ENCODE data around the gene CACNA2D3.
"Not testable (repeated sequence)": the region's sequence is repeated elsewhere in the genome, so short reads cannot be mapped to it uniquely, and the experiment has no call there.

The CACNA2D3 gene

DNA sequence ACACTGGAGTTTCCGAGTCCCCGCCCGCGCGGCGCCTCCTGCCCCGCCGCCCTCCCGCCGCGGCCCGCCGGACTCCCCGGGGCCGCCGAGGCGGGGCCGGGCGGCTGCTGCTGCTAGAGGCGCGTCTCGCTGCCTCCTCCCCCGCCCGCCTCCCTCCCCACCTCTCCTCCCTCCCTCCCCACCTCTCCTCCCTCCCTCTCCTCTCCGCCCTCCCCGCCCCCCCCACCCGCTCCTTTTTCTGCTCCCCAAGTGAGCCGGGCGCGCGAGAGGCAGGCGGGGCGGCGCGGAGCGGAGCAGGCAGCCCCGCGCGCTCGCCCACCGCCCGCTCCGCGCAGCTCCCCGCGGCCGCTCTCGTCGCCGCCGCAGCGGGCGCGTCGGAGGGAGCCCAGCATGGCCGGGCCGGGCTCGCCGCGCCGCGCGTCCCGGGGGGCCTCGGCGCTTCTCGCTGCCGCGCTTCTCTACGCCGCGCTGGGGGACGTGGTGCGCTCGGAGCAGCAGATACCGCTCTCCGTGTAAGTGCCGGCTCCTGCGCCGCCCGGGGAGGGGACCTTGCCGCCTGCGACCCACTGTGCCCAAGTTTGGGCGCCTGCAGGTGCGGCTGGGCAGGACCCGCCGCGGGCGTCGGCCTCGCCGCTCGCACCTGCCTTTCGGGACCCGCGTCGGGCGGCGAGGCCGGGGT lies at the start of gene CACNA2D3:
TSS of gene CACNA2D3 (plus strand) at position 229 of the 679 bp plus-strand sequence.
- peak; percentile 4 to 7 for DNase-seq
- TF ChIP-seq POLR2A (IDR thresholded peaks at IDR 0.05; ENCODE audit: low read length) (no peak), GATA1 (IDR thresholded peaks at IDR 0.05; ENCODE audit: low read depth, low read length) (no peak)

DNA sequence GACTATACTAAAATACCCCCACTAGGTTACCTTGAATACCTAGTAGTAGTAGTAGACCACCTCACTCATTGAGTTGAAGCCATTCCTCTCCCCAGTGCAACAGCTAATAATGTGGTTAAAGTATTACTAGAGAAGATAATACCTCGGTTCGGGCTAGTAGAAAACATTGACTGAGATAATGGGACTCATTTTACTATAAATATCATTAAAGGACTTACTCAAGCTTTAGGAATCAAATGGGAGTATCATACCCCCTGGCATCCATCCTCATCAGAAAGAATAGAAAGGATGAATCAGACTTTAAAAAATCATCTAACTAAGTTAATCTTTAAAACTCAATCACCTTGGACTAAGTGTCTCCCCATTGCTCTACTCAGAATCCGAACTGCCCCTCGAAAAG lies 49.0 kb upstream of the CACNA2D3 start:
- TF ChIP-seq GATA1 (IDR thresholded peaks at IDR 0.05; ENCODE audit: low read depth, low read length): no peak
- TF ChIP-seq POLR2A (IDR thresholded peaks at IDR 0.05; ENCODE audit: low read length): no peak
- DNase-seq: no peak

GRCh38 chr3:54079314-54079713 lies 43.0 kb upstream of the CACNA2D3 start:
- TF ChIP-seq POLR2A (IDR thresholded peaks at IDR 0.05; ENCODE audit: low read length) (no peak), GATA1 (IDR thresholded peaks at IDR 0.05; ENCODE audit: low read depth, low read length) (no peak)

DNA sequence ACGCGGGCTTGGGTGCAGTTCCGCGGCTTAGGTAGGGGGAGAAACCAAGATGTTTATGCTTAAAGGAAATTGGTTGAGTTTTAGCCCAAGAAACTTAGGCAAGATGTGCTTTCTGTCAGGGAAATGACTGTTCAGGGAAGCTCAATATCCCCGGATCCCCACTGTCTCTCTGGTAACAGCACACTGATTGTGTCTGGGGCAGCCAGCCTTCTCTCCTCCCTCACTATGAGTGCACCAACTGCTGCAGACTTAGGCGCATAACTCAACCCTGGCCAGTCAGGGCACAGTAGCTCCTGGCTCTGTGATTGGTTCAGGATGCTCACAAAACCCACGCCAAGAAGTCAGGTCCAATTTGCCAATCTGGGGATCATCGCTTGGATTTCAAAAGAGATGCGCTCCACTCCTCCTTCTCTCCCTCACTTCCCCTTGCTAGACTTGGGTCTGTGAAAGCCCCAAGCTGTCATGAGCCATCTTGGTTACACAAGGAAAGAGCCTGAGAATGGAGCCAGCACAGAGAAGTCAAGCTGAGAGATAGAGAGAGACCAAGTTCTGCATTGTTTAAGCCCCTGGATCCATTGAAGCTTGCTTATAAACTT lies 42.5 kb upstream of the CACNA2D3 start:
- no peak for DNase-seq
- TF ChIP-seq POLR2A (IDR thresholded peaks at IDR 0.05; ENCODE audit: low read length): no peak
- TF ChIP-seq GATA1 (IDR thresholded peaks at IDR 0.05; ENCODE audit: low read depth, low read length): no peak

More at GRCh38 chr3:54079314-54079713, 43.0 kb upstream of the CACNA2D3 start:
- DNase-seq: no peak

GRCh38 chr3:54083921-54084320 lies 38.4 kb upstream of the CACNA2D3 start:
- TF ChIP-seq POLR2A (IDR thresholded peaks at IDR 0.05; ENCODE audit: low read length) (no peak), GATA1 (IDR thresholded peaks at IDR 0.05; ENCODE audit: low read depth, low read length) (no peak)
- DNase-seq: no peak

- TF ChIP-seq GATA1 (IDR thresholded peaks at IDR 0.05; ENCODE audit: low read depth, low read length) (no peak), POLR2A (IDR thresholded peaks at IDR 0.05; ENCODE audit: low read length) (no peak)
- no peak for DNase-seq
These were observed 36.4 kb upstream of the CACNA2D3 start for GRCh38 chr3:54085936-54086335.

GRCh38 chr3:54086652-54087405 lies 35.5 kb upstream of the CACNA2D3 start:
- TF ChIP-seq POLR2A (IDR thresholded peaks at IDR 0.05; ENCODE audit: low read length) (no peak), GATA1 (IDR thresholded peaks at IDR 0.05; ENCODE audit: low read depth, low read length) (no peak)
- DNase-seq: no peak

DNA sequence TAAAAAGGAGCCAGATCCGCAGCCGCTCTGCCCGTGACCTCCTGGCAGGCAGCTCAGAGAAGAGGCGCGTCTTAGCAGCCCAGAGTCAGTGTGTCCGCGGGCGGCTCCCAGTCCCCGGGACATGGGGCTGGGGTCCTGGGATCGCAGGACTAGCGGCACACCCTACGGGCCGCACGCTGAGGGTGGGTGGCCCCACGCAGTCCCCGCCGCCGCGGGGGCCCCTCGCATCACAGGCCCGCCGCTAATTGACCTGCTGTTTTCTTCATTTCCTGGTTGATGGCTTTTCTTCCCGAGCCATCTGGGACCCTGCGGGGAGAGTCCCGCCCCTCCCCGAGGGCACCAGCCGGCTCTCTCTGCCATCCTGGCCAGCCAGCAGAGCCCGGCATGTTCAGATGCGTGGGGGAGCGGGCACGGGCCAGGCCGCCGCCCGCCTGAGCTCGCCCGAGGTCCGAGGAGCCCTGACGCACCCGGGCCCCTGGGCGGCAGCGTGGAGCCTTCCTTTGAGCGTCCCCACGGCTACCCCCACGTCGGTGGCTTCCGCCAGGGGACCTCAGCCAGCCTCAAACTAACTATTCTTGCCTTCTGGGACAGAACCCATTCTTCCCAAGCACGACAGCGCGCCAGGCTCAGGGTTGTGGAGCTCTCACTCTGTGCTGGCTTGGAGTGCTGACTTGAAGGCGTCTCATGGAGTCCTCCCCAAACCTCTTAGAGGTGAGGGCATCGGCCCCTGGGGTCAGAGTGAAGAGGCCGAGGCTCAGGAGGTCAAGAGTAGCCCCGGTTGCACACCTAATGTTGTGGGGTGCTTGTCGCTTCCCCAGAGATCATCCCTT lies 34.6 kb upstream of the CACNA2D3 start:
- DNase-seq: no peak
- TF ChIP-seq POLR2A (IDR thresholded peaks at IDR 0.05; ENCODE audit: low read length) (no peak), GATA1 (IDR thresholded peaks at IDR 0.05; ENCODE audit: low read depth, low read length) (no peak)

DNA sequence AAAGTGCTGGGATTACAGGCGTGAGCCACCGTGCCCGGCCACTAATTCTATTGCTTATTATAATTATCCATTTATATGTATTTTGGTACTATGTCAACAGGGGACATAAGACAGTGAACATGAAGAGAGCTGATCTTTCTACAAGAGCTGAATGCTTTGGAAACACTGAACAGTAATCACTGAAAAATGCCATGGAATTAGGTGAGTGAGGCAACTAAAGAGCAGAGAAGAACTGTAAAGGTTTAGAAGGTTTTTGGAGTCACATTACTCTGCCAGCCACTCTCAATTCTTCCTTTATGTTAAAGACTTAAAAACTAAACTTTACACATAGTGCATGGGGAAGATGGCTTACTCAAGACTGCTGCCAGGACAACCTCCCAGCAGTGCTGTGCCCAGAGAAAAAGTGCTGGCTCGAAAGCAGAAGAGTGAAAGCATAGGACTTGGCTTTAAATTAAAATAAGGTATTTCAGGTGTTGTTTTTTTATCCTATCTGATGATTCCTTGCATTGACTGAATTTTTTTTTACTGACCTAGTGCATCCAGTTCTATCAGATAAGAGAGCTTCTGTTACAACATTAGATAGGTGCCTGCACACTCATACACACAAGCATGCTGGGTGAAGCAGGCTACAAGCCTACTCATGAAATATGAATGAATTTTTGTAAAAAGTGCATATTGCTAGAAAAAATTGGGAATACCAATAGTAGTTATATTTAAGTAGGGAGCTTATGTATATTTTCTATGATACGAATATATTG lies 28.7 kb upstream of the CACNA2D3 start:
- no peak for DNase-seq
- no peak for TF ChIP-seq POLR2A (IDR thresholded peaks at IDR 0.05; ENCODE audit: low read length)

DNA sequence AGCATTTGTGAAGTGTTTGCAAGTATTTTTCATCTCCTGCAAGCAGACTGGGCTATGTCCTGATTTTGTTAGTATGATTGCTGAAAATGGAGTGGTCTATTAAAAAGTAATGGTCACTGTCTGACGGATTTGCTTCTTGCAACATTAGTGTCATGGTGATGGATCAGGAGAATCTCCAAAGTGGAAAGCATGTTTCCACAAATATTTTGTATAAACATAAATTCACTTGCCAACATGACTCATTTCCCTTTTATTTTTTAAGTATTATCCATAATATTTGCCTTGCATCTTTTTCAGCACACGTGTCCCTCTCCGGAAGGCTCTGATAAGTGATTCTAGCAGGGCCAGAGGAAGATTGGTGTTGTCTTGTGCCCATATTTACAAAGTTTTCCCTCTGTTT lies 27.4 kb upstream of the CACNA2D3 start:
- no peak for DNase-seq
- TF ChIP-seq GATA1 (IDR thresholded peaks at IDR 0.05; ENCODE audit: low read depth, low read length) (no peak), POLR2A (IDR thresholded peaks at IDR 0.05; ENCODE audit: low read length) (no peak)

DNA sequence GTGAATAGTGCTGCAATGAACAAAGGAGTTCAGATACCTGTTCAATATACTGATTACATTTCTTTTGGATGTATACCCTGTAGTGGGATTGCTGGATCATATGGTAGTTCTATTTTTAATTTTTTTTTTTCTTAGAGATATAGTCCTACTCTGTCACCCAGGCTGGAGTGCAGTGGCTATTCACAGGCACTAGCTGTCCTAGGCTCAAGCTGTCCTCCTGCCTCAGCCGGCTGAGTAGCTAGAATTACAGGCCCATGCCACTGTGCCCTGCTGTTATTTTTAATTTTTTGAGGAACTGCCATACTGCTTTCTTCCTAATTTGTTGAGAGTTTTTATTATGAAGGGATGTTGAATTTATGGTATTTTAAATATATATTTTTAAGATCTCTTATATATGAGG lies 23.0 kb upstream of the CACNA2D3 start:
- DNase-seq: no peak
- TF ChIP-seq GATA1 (IDR thresholded peaks at IDR 0.05; ENCODE audit: low read depth, low read length) (no peak), POLR2A (IDR thresholded peaks at IDR 0.05; ENCODE audit: low read length) (no peak)

DNA sequence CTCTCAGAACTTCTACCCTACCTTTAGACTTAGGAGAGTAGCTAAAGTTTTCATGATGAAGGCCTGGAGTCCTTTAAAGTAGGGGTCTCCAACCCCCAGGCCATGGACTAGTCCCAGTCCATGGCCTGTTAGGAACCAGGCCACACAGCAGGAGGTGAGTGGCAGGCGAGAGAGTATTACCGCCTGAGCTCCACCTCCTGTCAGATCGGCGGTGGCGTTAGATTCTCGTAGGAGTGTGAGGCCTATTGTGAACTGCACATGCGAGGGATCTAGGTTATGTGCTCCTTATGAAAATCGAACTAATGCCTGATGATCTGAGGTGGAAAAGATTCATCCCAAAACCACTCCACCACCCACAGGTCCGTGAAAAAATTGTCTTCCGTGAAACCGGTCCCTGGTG lies 18.3 kb upstream of the CACNA2D3 start:
- TF ChIP-seq POLR2A (IDR thresholded peaks at IDR 0.05; ENCODE audit: low read length) (no peak), GATA1 (IDR thresholded peaks at IDR 0.05; ENCODE audit: low read depth, low read length) (no peak)
- DNase-seq: no peak

- not testable (repeated sequence) for DNase-seq
These were observed 6.2 kb upstream of the CACNA2D3 start for GRCh38 chr3:54116129-54116528.
